HG02981 (cell line): Measurements from ENCODE around the gene TENT4A.

Experiments used
- ATAC-seq: cut with Tn5 transposase; IDR thresholded peaks from one replicate; pipeline ENCODE4 v1.9.1; 2021; ENCODE audit warnings: mild to moderate bottlenecking, moderate library complexity; ENCODE audit not compliant: unreplicated experiment

Gene TENT4A

DNA sequence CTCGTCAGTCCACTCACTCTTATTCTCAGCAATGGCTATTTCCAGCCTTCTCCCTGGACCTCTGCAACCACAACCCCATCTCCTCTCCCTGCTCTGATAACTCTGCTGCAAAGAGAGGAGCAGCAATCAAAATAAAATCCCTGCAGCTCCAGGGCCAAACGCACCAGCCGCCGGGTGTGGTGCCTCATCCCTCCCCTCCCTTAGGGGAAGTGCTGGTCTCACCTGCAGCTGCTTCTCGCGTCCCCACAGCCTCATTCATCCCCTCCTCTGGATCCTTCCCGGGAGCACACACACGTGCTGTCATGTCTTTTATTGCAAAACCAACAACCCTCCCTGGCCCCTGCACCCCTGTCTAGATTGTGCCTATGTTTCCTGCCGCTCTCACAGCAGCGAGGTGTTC, 77.8 kb downstream of the TENT4A start:
- ATAC-seq: no peak

DNA sequence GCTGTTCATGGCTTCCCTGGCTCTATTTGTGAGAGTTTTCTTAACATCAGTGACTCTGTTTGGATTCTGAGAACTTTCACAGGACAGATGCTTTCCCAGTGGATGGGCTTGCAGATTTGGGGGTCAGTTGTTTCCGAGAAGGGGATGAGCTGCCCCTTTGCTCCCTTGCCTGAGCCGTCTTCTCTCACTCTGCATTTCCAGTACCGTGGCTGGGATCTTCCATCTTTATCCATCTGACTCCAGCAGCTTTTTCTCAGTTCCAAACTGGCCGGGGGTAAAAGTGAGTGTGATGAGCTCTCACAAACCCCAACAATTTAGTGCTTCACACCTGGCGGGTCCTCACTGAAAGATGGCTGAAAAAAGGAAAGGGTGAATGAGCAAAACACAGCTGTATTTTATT, 79.1 kb downstream of the TENT4A start:
- no peak for ATAC-seq

DNA sequence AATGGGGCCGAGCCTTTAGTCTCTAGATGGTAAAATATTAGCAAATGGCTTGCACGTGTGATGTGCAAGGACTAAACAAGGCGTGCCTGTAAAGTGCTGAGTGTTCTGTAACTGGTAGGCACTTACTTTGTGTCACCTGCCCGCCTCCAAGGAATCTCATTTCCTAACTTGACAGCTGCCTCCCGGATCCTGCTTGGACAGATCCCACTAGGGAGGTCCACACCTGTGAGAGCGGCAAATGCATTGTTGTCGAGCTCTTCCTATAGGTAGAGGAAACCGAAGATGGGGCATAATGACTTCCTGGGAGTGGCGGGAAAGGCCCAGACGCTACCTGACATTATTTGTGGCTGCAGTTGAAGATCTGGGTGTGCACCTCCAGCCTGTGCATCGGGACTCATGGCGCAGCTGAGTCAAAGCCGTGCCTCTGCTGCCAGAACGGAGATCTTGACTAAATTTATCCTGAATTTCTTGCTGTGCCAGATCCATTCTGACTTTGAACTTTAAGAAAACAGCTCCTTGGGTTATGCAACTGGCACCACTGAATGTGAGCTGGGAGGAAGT, 79.8 kb downstream of the TENT4A start:
- ATAC-seq: no peak

DNA sequence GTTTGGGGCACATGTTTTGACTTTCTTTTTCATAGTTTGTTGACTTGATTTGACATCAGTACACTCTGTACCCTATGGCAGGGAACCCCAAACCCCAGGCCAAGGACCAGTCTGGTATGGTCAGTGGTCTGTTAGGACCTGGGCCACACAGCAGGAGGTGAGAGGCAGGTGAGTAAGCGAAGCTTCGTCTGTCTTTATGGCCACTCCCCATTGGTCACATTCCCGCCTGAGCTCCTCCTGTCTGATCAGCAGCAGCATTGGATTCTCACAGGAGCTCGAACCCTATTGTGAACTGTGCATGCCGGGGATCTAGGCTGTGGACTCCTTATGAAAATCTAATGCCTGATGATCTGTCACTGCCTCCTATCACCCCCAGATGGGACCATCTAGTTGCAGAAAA, 88.0 kb downstream of the TENT4A start:
- ATAC-seq: no peak

DNA sequence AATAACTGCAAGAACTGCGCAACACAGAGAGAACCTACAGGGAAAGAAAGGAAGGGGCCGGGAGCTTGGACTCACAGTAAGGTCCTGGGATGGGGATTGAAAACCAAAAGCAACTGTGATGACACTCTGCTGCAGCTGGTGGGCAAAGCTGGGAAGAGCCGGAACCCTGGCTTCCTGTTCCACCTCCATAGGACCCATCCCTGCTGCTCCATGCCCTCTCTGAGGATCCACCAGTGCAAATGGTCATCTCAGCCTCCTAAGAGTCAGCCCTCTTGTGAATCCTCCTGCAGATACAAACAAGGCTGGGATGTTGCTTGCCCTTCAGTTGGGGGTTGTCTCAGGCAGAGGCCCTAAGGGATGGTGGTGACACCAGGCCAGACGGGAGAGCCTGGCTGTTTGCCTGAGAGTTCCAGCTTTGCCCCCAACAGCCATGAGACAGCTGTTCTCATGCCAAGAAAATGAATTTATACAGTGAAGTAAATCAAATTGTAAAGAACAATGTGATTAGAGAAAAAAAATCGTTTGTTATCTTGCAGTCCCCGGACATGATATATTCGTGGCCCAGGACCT, 90.8 kb downstream of the TENT4A start:
- no peak for ATAC-seq

DNA sequence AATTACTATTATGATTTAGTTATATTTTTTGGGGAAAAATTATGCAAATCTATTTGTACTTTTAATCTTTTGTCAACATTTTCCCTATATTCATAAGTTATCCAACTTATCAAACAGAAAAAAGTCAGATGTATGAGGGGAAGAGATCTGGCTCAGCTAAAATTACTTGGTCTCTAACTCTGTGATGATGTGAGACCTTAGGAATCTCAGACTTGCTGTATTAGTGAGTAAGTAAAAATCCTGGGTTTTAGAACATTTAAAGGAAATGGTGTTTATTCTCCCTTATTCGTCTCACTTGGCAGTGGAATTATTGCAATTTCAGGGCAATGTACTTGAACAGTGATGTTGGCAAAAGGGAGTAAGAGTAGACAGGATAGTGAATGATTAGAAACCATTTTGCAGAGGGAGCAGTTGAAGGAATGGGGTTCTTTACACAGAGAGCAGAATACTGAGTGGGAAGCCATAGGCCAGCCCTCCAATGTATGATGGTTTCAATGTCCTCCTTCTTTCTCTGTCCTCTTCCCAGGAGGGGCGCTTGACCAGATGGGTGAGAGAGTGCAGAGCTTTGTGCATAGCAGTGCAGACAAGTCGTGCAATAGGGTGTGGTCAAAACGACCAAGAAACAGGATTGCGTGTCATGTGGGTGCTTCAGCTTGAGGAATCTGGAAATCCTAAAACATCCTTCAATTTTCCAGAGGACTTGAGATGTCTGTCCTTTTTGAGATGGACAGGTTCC, 91.7 kb downstream of the TENT4A start:
- no peak for ATAC-seq

DNA sequence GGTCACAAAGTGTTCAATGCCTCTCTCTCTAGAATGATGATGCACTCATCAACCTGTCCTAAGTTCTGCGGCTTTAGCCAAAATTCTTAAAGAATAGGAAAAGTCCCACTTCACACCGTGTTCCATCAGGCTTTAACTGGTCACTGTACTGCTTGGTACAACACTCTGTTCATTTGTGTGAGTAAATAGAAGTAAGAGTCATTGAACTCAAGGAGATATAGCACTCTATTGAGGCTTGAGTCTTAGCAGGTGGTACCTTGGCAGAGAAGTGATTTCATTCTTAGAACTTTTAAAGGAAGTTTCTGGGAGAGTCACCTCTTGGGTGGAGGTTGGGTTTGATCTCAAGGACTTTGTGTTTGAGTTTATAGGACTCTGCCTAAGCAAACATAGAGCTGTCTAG, 92.6 kb downstream of the TENT4A start:
- ATAC-seq: no peak
